ENCODE measurements around the gene ENTHD1.

GRCh38 chr22:39802682-39803081 lies 90.9 kb downstream of the ENTHD1 start:
- TF ChIP-seq EZH2phosphoT487 (IDR thresholded peaks at IDR 0.05; ENCODE audit: borderline replicate concordance, low read depth, low read length) (no peak), CTCF (conservative IDR thresholded peaks at IDR 0.05; ENCODE audit: low read length) (no peak)
